H1 (cell line): ENCODE data around the gene RHEX. TPM values are rescaled to one million over a fixed set of nuclear protein-coding genes. Genes with fewer than 3 reads are reported as not detected.

Source experiments
- CTCF ChIA-PET: fragments of 300-600 bp; sonication (Branson Sonifier 250); formaldehyde crosslinking; loops from one replicate; lab custom pipeline; 2021; ENCODE audit not compliant: partially characterized antibody; lab: Charles Lee
- POLR2A ChIA-PET: fragments of 300-600 bp; sonication (Branson Sonifier 250); formaldehyde crosslinking; loops from one replicate; lab custom pipeline; 2021; ENCODE audit warnings: inconsistent platforms; ENCODE audit not compliant: partially characterized antibody; lab: Charles Lee
- DNase-seq, 2 experiments: peaks; one replicate each; pipeline versions ENCODE4 v3.0.0 to v3.0.0-alpha.2; 2010 to 2022; ENCODE audit warnings: low spot score in 2 of 2, low read depth in 1 of 2, mixed read lengths in 1 of 2
- FAIRE-seq: peaks from 2 replicates; lab custom pipeline; 2011; peaks lifted over from hg19 to GRCh38; lab: Jason Lieb, UNC
- H2AFZ ChIP-seq: 2 replicates; pipeline ENCODE4 v1.8.1; 2012; ENCODE audit warnings: low read length, inconsistent platforms
- H2AK5ac ChIP-seq: 2 replicates; pipeline ENCODE4 v1.6.1; 2013; ENCODE audit warnings: low read depth, low read length
- H2BK120ac ChIP-seq: replicated peaks from 2 replicates; pipeline ENCODE3; 2013; ENCODE audit warnings: low read depth, low read length, inconsistent platforms
- H2BK12ac ChIP-seq: 2 replicates; pipeline ENCODE4 v1.6.1; 2013; ENCODE audit warnings: low read depth, low read length
- H2BK15ac ChIP-seq: 2 replicates; pipeline ENCODE4 v1.6.1; 2013; ENCODE audit warnings: low read length
- H2BK20ac ChIP-seq: 2 replicates; pipeline ENCODE4 v1.6.1; 2013; ENCODE audit warnings: low read length
- H2BK5ac ChIP-seq: 2 replicates; pipeline ENCODE4 v1.6.1; 2013; ENCODE audit warnings: low read depth, low read length
- H3K14ac ChIP-seq: 2 replicates; pipeline ENCODE4 v1.6.1; 2013; ENCODE audit warnings: inconsistent platforms; ENCODE audit not compliant: insufficient read length
- H3K18ac ChIP-seq: 2 replicates; pipeline ENCODE4 v1.6.1; 2013; ENCODE audit warnings: low read length; ENCODE audit errors: extremely low read depth
- H3K23ac ChIP-seq: 2 replicates; pipeline ENCODE4 v1.6.1; 2013; ENCODE audit warnings: inconsistent platforms; ENCODE audit not compliant: insufficient read length
- H3K23me2 ChIP-seq: 2 replicates; pipeline ENCODE4 v1.6.1; 2013; ENCODE audit warnings: low read depth, low read length
- H3K27ac ChIP-seq: 2 replicates; pipeline ENCODE4 v1.6.1; 2011; ENCODE audit warnings: low read depth, low read length, inconsistent platforms
- H3K27me3 ChIP-seq, 4 experiments: replicated peaks in 1 of 4; 1 replicate in 1 of 4; 2 replicates in 3 of 4; pipeline versions ENCODE4 v1.6.1 to v1.8.1; 2011 to 2013; ENCODE audit warnings: low read length in 3 of 4, mild to moderate bottlenecking in 3 of 4, inconsistent platforms in 2 of 4, mixed read lengths in 2 of 4, moderate library complexity in 1 of 4; ENCODE audit not compliant: control insufficient read depth in 3 of 4, insufficient read depth in 3 of 4; ENCODE audit errors: extremely low read depth in 1 of 4
- H3K36me3 ChIP-seq, 4 experiments: 2 replicates each; pipeline versions ENCODE4 v1.6.1 to v1.8.1; 2011 to 2013; ENCODE audit warnings: mild to moderate bottlenecking in 4 of 4, low read length in 3 of 4, moderate library complexity in 2 of 4, control low read depth in 1 of 4, inconsistent platforms in 1 of 4; ENCODE audit not compliant: insufficient read depth in 4 of 4, control insufficient read depth in 2 of 4
- H3K4ac ChIP-seq: replicated peaks from 2 replicates; pipeline ENCODE3; 2013; ENCODE audit warnings: low read length, low read depth, mixed read lengths, inconsistent platforms; ENCODE audit not compliant: insufficient read length
- H3K4me1 ChIP-seq, 4 experiments: replicated peaks in 1 of 4; 1 replicate in 1 of 4; 2 replicates in 3 of 4; pipeline versions ENCODE4 v1.6.1 to v1.8.1; 2011 to 2013; ENCODE audit warnings: low read length in 3 of 4, inconsistent platforms in 2 of 4, mixed read lengths in 1 of 4; ENCODE audit not compliant: insufficient read depth in 4 of 4, control insufficient read depth in 3 of 4
- H3K4me2 ChIP-seq, 2 experiments: 2 replicates each; pipeline versions ENCODE4 v1.6.1 to v1.8.1; 2011 to 2013; ENCODE audit warnings: low read depth in 2 of 2, low read length in 2 of 2, control low read depth in 1 of 2, inconsistent platforms in 1 of 2, mild to moderate bottlenecking in 1 of 2; ENCODE audit not compliant: insufficient read depth in 1 of 2
- H3K4me3 ChIP-seq, 4 experiments: fragments of 200-600, 300-600 bp in 1 of 4; sonication (generic), shearing (Covaris generic), sonication (Bioruptor Twin) in 1 of 4; 2 replicates each; pipeline versions ENCODE4 v1.5.1 to v1.8.1; 2011 to 2016; ENCODE audit warnings: low read length in 4 of 4, low read depth in 3 of 4, control low read depth in 2 of 4, inconsistent platforms in 2 of 4, mild to moderate bottlenecking in 2 of 4, mixed read lengths in 1 of 4, moderate library complexity in 1 of 4; ENCODE audit not compliant: insufficient read depth in 2 of 4; ENCODE audit errors: extremely low read depth in 1 of 4
- H3K56ac ChIP-seq: replicated peaks from 2 replicates; pipeline ENCODE3; 2013; ENCODE audit warnings: low read depth, mild to moderate bottlenecking, mixed read lengths, low read length, inconsistent platforms; ENCODE audit not compliant: insufficient read length
- H3K79me1 ChIP-seq: 2 replicates; pipeline ENCODE4 v1.6.1; 2013; ENCODE audit warnings: low read depth, low read length, control low read depth
- H3K79me2 ChIP-seq, 2 experiments: 2 replicates each; pipeline versions ENCODE4 v1.6.1 to v1.8.1; 2012 to 2013; ENCODE audit warnings: low read length in 2 of 2, mild to moderate bottlenecking in 2 of 2, inconsistent platforms in 1 of 2; ENCODE audit not compliant: insufficient read depth in 2 of 2, control insufficient read depth in 1 of 2
- H3K9ac ChIP-seq, 4 experiments: replicated peaks in 1 of 4; 1 replicate in 1 of 4; 2 replicates in 3 of 4; pipeline versions ENCODE4 v1.6.1 to v1.8.1; 2011 to 2013; ENCODE audit warnings: low read depth in 3 of 4, low read length in 3 of 4, control low read depth in 2 of 4, mild to moderate bottlenecking in 2 of 4, moderate library complexity in 2 of 4, inconsistent platforms in 1 of 4; ENCODE audit errors: extremely low read depth in 1 of 4
- H3K9me3 ChIP-seq, 2 experiments: 2 replicates each; pipeline versions ENCODE4 v1.6.1 to v1.8.1; 2012 to 2013; ENCODE audit warnings: mild to moderate bottlenecking in 2 of 2, moderate library complexity in 2 of 2, control low read depth in 1 of 2, inconsistent platforms in 1 of 2, low read depth in 1 of 2, low read length in 1 of 2, mixed read lengths in 1 of 2; ENCODE audit not compliant: insufficient read depth in 2 of 2
- H4K20me1 ChIP-seq, 2 experiments: replicated peaks in 1 of 2; 2 replicates each; pipeline versions ENCODE3 to v1.8.1; 2011 to 2013; ENCODE audit warnings: inconsistent platforms in 2 of 2, low read length in 2 of 2, mild to moderate bottlenecking in 1 of 2; ENCODE audit not compliant: insufficient read depth in 2 of 2, control insufficient read depth in 1 of 2
- H4K5ac ChIP-seq: 2 replicates; pipeline ENCODE4 v1.6.1; 2013; ENCODE audit warnings: low read length, low read depth, mixed read lengths, inconsistent platforms; ENCODE audit not compliant: insufficient read length
- H4K8ac ChIP-seq: 2 replicates; pipeline ENCODE4 v1.8.0; 2013; ENCODE audit warnings: mild to moderate bottlenecking, moderate library complexity, low read length, inconsistent platforms; ENCODE audit not compliant: insufficient read depth; ENCODE audit errors: extremely low read depth
- H4K91ac ChIP-seq: replicated peaks from 2 replicates; pipeline ENCODE3; 2013; ENCODE audit warnings: low read length, mixed read lengths, inconsistent platforms; ENCODE audit not compliant: insufficient read length
- CEBPB ChIP-seq: IDR thresholded peaks from 2 replicates; pipeline ENCODE4 v1.6.1; 2012; ENCODE audit warnings: low read depth, low read length
- NRF1 ChIP-seq: IDR thresholded peaks from 2 replicates; pipeline ENCODE4 v1.6.1; 2011; ENCODE audit warnings: mild to moderate bottlenecking, low read depth, low read length, improper control_type of control experiment
- WGBS, 2 experiments: shearing (Covaris generic) in 1 of 2; methylation state at CpG; one replicate each; pipeline versions ENCODE4 v1.1.6 to v1.1.7; 2013 to 2015; ENCODE audit warnings: low lambda C conversion rate in 2 of 2, mixed read lengths in 2 of 2, inconsistent platforms in 1 of 2, low coverage in 1 of 2, missing lambda C conversion rate in 1 of 2; ENCODE audit not compliant: insufficient replicate concordance in 2 of 2, insufficient coverage in 1 of 2, insufficient read length in 1 of 2; ENCODE audit errors: extremely low coverage in 1 of 2, missing lambda C conversion rate in 1 of 2; 5-methylcytosine and 5-hydroxymethylcytosine counted together
- polyA plus RNA-seq, 7 experiments: library from polyadenylated mRNA; depleted of rRNA in 3 of 7; stranded (reverse) in 5 of 7; unstranded in 2 of 7; fragments of >200 nt in 5 of 7; fragments of 200-250 nt in 2 of 7; gene quantifications; 1 replicate in 5 of 7; 2 replicates in 1 of 7; 4 replicates in 1 of 7; pipeline versions ENCODE4 v1.2.1 to v1.2.3, GENCODE V29; 2011 to 2013; ENCODE audit warnings: missing spikeins in 2 of 7, mixed read lengths in 2 of 7
- total RNA-seq: library from RNA; stranded (reverse); fragmentation: NEBNext Ultra II Directional; extraction: Animal tissue kit (Norgen Biotek cat#: 25700); gene quantifications from 2 replicates; pipeline ENCODE4 v1.2.1, GENCODE V29; 2021
- TF ChIP-seq, protein P1 (sequence below): IDR thresholded peaks from 2 replicates; pipeline ENCODE4 v1.6.1; 2011; ENCODE audit warnings: low read depth, mild to moderate bottlenecking, low read length; ENCODE audit not compliant: insufficient read depth

The RHEX gene
- total and polyA plus RNA-seq, 2 of the 8 experiments (the other 6 are each of a cell fraction or from before 2014, with no cell fraction given) = not detected

DNA sequence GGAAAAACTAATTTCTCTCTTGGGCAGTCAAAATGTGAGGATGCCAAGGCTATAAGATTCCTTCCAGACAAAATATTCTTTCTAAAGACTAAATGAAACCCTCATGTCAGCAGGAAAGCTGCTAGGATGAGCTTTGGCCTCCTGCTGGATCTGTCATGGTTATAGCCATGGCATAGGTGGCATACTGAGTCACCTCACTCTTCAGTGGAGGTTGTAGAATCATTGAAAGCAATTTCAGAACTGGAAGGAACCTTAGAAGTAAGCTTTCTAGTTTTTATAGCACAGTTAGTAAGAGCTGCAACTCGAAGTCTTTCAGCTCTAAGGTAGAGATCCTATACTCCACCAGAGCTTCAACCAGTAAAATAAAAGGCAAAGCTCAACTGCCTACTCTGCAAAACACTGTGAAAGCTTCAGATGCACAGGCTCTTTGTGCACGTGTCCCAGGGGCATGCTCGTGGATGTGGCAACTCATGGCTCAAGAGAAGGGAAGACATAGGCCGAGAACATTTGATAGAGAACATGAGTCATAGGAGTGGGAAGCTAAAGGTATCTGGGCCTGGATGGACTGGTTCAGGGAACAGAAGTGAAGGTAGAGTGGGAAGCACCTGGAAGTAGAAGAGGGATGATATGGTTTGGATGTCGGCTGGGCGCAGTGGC lies 58.4 kb downstream of the RHEX start:
- Histone ChIP-seq H3K23me2 (no peaks in the 10 kb centered on the region), H2BK12ac (no peak overlapping the region), H4K91ac (no peak overlapping the region), H3K36me3 (no peaks in the 10 kb centered on the region), H4K8ac (no peak overlapping the region), H2BK20ac (no peak overlapping the region), H3K9ac (no peak overlapping the region), H3K79me2 (no peaks in the 10 kb centered on the region), H2AFZ (no peak overlapping the region), H2AK5ac (no peak overlapping the region), H4K20me1 (peaks cover 0 to 2% of the 10 kb centered on the region in 2 experiments), H3K4ac (no peak overlapping the region), H2BK120ac (no peak overlapping the region), H3K23ac (no peak overlapping the region), H3K18ac (no peak overlapping the region), H3K4me3 (no peak overlapping the region), H3K56ac (no peak overlapping the region), H3K4me2 (no peak overlapping the region), H2BK5ac (no peak overlapping the region), H3K9me3 (no peaks in the 10 kb centered on the region), H3K79me1 (no peaks in the 10 kb centered on the region), H2BK15ac (no peak overlapping the region), H3K14ac (no peak overlapping the region), H3K27me3 (peaks cover 0 to 7% (median 5%) of the 10 kb centered on the region in 4 experiments; a peak in 5 of 7 replicates), H4K5ac (no peak overlapping the region), H3K27ac (no peak overlapping the region), H3K4me1 (peaks cover 0 to 1% (median 0%) of the 10 kb centered on the region in 4 experiments; a peak in 1 of 7 replicates)
- DNase-seq (peak in 1 of 2 experiments; percentile 20), FAIRE-seq (no peak)
- TF ChIP-seq NRF1 (no peak), CEBPB (no peak)
- TF ChIP-seq, protein P1, sequence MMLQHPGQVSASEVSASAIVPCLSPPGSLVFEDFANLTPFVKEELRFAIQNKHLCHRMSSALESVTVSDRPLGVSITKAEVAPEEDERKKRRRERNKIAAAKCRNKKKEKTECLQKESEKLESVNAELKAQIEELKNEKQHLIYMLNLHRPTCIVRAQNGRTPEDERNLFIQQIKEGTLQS = no peak
- WGBS, 2 experiments = 85% methylated on average over 6 of the region's 6 CpGs; no CpG with 5 or more reads in 1 of the 2 experiments
- ChIA-PET CTCF (interaction anchor here (0.9 to 16.5 kb wide), 7 partner anchors 10 to 192 kb away, joined by 3 to 262 read pairs (median 10); no protein-coding TSS in a partner anchor), POLR2A (no interaction called here)
